Type B pancreatic cell (in vitro differentiated cells): ENCODE data around the gene MAN2B2. TPM values are rescaled to one million over a fixed set of nuclear protein-coding genes. Genes with fewer than 3 reads are reported as not detected.
"Not testable (repeated sequence)": the region's sequence is repeated elsewhere in the genome, so short reads cannot be mapped to it uniquely, and the experiment has no call there.

ENCODE experiments used
- DNase-seq: peaks from one replicate; pipeline ENCODE4 v3.0.0; 2021; ENCODE audit warnings: mixed read lengths; ENCODE audit not compliant: unreplicated experiment; ENCODE audit errors: extremely low spot score
- H3K27ac Mint-ChIP-seq: 2 replicates; pipeline ENCODE4 v1.8.0; 2021; ENCODE audit warnings: mild to moderate bottlenecking, mixed read lengths
- H3K27me3 Mint-ChIP-seq: 2 replicates; pipeline ENCODE4 v1.8.0; 2021; ENCODE audit warnings: mixed read lengths
- H3K36me3 Mint-ChIP-seq: 2 replicates; pipeline ENCODE4 v1.8.0; 2021; ENCODE audit warnings: mixed read lengths
- H3K4me1 Mint-ChIP-seq: one replicate; pipeline ENCODE4 v1.8.0; 2021; ENCODE audit warnings: mixed read lengths; ENCODE audit not compliant: unreplicated experiment
- H3K4me3 Mint-ChIP-seq: 2 replicates; pipeline ENCODE4 v1.8.0; 2021; ENCODE audit warnings: mild to moderate bottlenecking, mixed read lengths
- H3K9me3 Mint-ChIP-seq: 2 replicates; pipeline ENCODE4 v1.8.0; 2021; ENCODE audit warnings: mixed read lengths
- CTCF ChIP-seq: fragments of 200-600 bp; sonication (generic); conservative IDR thresholded peaks from 2 replicates; pipeline ENCODE4 v1.5.0; 2021; ENCODE audit warnings: antibody characterized with exemption, mild to moderate bottlenecking
- total RNA-seq: library from RNA; stranded (reverse); gene quantifications from 2 replicates; pipeline ENCODE4 v1.2.1, GENCODE V29; 2021; ENCODE audit warnings: low replicate concordance

Gene MAN2B2
- total RNA-seq, 1 donor from 2014 or later, result 17.4 TPM

GRCh38 chr4:6647169-6647568, 72.2 kb downstream of the MAN2B2 start:
- H3K27me3 Mint-ChIP-seq, result no peaks in the 10 kb centered on the region
- H3K4me1 Mint-ChIP-seq, result peaks cover 7% of the 10 kb centered on the region
- H3K36me3 Mint-ChIP-seq, result peaks cover 11% of the 10 kb centered on the region
- no peaks in the 10 kb centered on the region for H3K9me3 Mint-ChIP-seq
- no peak overlapping the region for H3K4me3 Mint-ChIP-seq
- H3K27ac Mint-ChIP-seq, result no peak overlapping the region
- DNase-seq, result no peak
- TF ChIP-seq CTCF, result no peak

GRCh38 chr4:6647582-6648230, 72.7 kb downstream of the MAN2B2 start:
- Mint-ChIP-seq H3K27me3 (no peaks in the 10 kb centered on the region), H3K27ac (no peak overlapping the region), H3K36me3 (peaks cover 6% of the 10 kb centered on the region), H3K4me1 (peaks cover 2% of the 10 kb centered on the region), H3K9me3 (no peaks in the 10 kb centered on the region), H3K4me3 (no peak overlapping the region)
- DNase-seq, result no peak
- no peak for TF ChIP-seq CTCF

GRCh38 chr4:6649216-6649615, 74.2 kb downstream of the MAN2B2 start:
- no peak for TF ChIP-seq CTCF
- H3K36me3 Mint-ChIP-seq, result no peaks in the 10 kb centered on the region
- H3K4me3 Mint-ChIP-seq, result no peak overlapping the region
- H3K9me3 Mint-ChIP-seq, result no peaks in the 10 kb centered on the region
- no peaks in the 10 kb centered on the region for H3K27me3 Mint-ChIP-seq
- DNase-seq, result no peak
- no peak overlapping the region for H3K27ac Mint-ChIP-seq
- H3K4me1 Mint-ChIP-seq, result no peaks in the 10 kb centered on the region

- H3K4me3 Mint-ChIP-seq, H3K27me3 Mint-ChIP-seq, H3K4me1 Mint-ChIP-seq, H3K9me3 Mint-ChIP-seq, H3K27ac Mint-ChIP-seq, DNase-seq, H3K36me3 Mint-ChIP-seq: not testable (repeated sequence)
These were observed 79.2 kb downstream of the MAN2B2 start for GRCh38 chr4:6654211-6654610.

- H3K36me3 Mint-ChIP-seq, H3K4me1 Mint-ChIP-seq, DNase-seq, H3K27ac Mint-ChIP-seq, H3K9me3 Mint-ChIP-seq, H3K4me3 Mint-ChIP-seq: not testable (repeated sequence)
- peaks cover 13% of the 10 kb centered on the region for H3K27me3 Mint-ChIP-seq
These were observed 80.3 kb downstream of the MAN2B2 start for GRCh38 chr4:6655291-6655690.

GRCh38 chr4:6655924-6656323, 80.9 kb downstream of the MAN2B2 start:
- no peak for TF ChIP-seq CTCF
- Mint-ChIP-seq H3K27me3 (peaks cover 13% of the 10 kb centered on the region), H3K27ac (no peak overlapping the region), H3K4me1 (no peaks in the 10 kb centered on the region), H3K4me3 (no peak overlapping the region), H3K9me3 (no peaks in the 10 kb centered on the region), H3K36me3 (no peaks in the 10 kb centered on the region)
- DNase-seq, result no peak
